ENCODE measurements around the gene SPEG. TPM values are rescaled to one million over a fixed set of nuclear protein-coding genes. Genes with fewer than 3 reads are reported as not detected.

The SPEG gene
- total RNA-seq, 1 experiment from 2014 or later, result 23.3 TPM

GRCh38 chr2:219538504-219538951, 103.9 kb downstream of the SPEG start:
- TF ChIP-seq CTCF (IDR thresholded peaks at IDR 0.05; ENCODE audit: unreplicated experiment), result no peak
- H3K4me1 Mint-ChIP-seq (ENCODE audit: insufficient read depth, unreplicated experiment), result peaks cover 6% of the 10 kb centered on the region
- no peak for DNase-seq (ENCODE audit: unreplicated experiment)
- H3K36me3 Mint-ChIP-seq (ENCODE audit: insufficient read depth, unreplicated experiment), result peaks cover 36% of the 10 kb centered on the region
- ChIA-PET CTCF (interaction anchor here (1.0 to 4.9 kb wide), 4 partner anchors 8 to 190 kb away, joined by 3 to 39 read pairs (median 6); no protein-coding TSS in a partner anchor), POLR2A (interaction anchor here (0.6 to 1.2 kb wide), 2 partner anchors 59 to 151 kb away, joined by 3 to 4 read pairs; partner anchors contain the start of gene STK11IP)
- H3K4me3 Mint-ChIP-seq (ENCODE audit: unreplicated experiment), result no peak overlapping the region
- intact Hi-C loops (cut with micrococcal nuclease), result no loop called here
- BruUV-seq (replicated peaks), result no TSS peak
- H3K27me3 Mint-ChIP-seq (ENCODE audit: insufficient read depth, unreplicated experiment), result no peaks in the 10 kb centered on the region
- H3K9me3 Mint-ChIP-seq (ENCODE audit: unreplicated experiment), result no peaks in the 10 kb centered on the region
- H3K27ac Mint-ChIP-seq (ENCODE audit: low read depth, unreplicated experiment), result no peak overlapping the region

DNA sequence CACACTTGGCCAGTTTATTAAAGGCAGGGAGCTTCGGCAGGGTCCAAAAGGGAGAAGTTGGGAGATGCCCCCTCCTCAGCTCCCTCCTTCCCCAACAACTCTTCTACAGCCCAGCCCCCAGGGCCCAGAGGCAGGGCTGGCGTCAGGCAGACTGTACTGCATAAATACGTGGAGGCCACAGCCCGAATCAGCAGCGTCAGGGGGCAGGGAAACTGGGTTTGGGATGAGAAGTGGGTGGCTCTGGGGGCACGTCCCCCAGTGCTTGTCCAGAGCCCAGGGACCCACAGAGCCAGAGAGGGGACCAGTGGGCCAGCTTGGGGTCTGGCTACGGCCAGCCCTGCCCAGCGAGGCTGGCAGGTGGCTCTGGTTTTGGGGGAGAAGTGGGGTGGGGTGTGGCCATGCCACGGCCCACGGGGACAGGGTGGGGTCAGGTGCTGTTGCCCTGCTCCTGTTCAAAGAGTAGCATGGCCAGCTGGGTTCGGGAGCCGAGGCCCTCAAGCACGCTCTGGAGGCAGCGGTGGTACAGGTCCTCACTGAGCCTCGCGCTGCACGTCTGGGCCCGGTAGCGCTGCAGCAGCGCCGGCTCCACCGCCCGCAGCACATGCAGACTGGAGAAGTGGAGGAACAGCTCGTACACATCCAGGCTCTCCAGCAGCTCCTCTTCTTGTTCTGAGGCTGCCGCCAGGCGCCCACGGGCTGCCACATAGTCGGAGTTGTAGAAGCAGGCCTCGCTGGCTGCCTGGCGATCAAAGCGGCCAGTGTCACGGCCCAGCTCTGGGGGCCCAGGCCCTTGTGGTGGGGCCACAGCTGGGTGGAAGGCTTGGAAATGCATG, 104.5 kb downstream of the SPEG start:
- Mint-ChIP-seq H3K27ac (ENCODE audit: low read depth, unreplicated experiment) (no peak overlapping the region), H3K9me3 (ENCODE audit: unreplicated experiment) (no peaks in the 10 kb centered on the region), H3K4me3 (ENCODE audit: unreplicated experiment) (no peak overlapping the region), H3K27me3 (ENCODE audit: insufficient read depth, unreplicated experiment) (no peaks in the 10 kb centered on the region), H3K36me3 (ENCODE audit: insufficient read depth, unreplicated experiment) (peaks cover 36% of the 10 kb centered on the region), H3K4me1 (ENCODE audit: insufficient read depth, unreplicated experiment) (peaks cover 6% of the 10 kb centered on the region)
- no TSS peak for BruUV-seq (replicated peaks)
- CTCF ChIA-PET, result interaction anchor here (1.0 to 4.9 kb wide), 6 partner anchors 8 to 190 kb away, joined by 3 to 50 read pairs (median 10); no protein-coding TSS in a partner anchor
- intact Hi-C loops (cut with micrococcal nuclease), result no loop called here
- no peak for DNase-seq (ENCODE audit: unreplicated experiment)
- no peak for TF ChIP-seq CTCF (IDR thresholded peaks at IDR 0.05; ENCODE audit: unreplicated experiment)
- POLR2A ChIA-PET, result interaction anchor here (0.6 to 2.7 kb wide), 5 partner anchors 12 to 150 kb away, joined by 3 to 14 read pairs (median 4); partner anchors contain the start of gene STK11IP

- intact Hi-C loops (cut with micrococcal nuclease), result no loop called here
These were observed 105.5 kb downstream of the SPEG start for GRCh38 chr2:219539926-219540678.

More at GRCh38 chr2:219539926-219540678, 105.5 kb downstream of the SPEG start:
- Mint-ChIP-seq H3K4me1 (ENCODE audit: insufficient read depth, unreplicated experiment) (peaks cover 12% of the 10 kb centered on the region), H3K27ac (ENCODE audit: low read depth, unreplicated experiment) (no peak overlapping the region), H3K27me3 (ENCODE audit: insufficient read depth, unreplicated experiment) (no peaks in the 10 kb centered on the region), H3K4me3 (ENCODE audit: unreplicated experiment) (no peak overlapping the region), H3K9me3 (ENCODE audit: unreplicated experiment) (no peaks in the 10 kb centered on the region), H3K36me3 (ENCODE audit: insufficient read depth, unreplicated experiment) (peaks cover 36% of the 10 kb centered on the region)
- BruUV-seq (replicated peaks), result no TSS peak
- no peak for TF ChIP-seq CTCF (IDR thresholded peaks at IDR 0.05; ENCODE audit: unreplicated experiment)
- no peak for DNase-seq (ENCODE audit: unreplicated experiment)
- ChIA-PET POLR2A (interaction anchor here (0.7 to 2.7 kb wide), 3 partner anchors 11 to 149 kb away, joined by 3 to 14 read pairs (median 4); partner anchors contain the start of gene STK11IP), CTCF (interaction anchor here (0.6 to 4.9 kb wide), 20 partner anchors 9 to 198 kb away, joined by 3 to 50 read pairs (median 8); partner anchors contain the start of genes OBSL1 and STK11IP)

Data from MCF 10A (cell line).